ENCODE data around the gene S1PR1. TPM values are rescaled to one million over a fixed set of nuclear protein-coding genes. Genes with fewer than 3 reads are reported as not detected.

Gene S1PR1
- polyA plus RNA-seq, 3 donors = 0.36 to 0.64 (median 0.43) TPM

DNA sequence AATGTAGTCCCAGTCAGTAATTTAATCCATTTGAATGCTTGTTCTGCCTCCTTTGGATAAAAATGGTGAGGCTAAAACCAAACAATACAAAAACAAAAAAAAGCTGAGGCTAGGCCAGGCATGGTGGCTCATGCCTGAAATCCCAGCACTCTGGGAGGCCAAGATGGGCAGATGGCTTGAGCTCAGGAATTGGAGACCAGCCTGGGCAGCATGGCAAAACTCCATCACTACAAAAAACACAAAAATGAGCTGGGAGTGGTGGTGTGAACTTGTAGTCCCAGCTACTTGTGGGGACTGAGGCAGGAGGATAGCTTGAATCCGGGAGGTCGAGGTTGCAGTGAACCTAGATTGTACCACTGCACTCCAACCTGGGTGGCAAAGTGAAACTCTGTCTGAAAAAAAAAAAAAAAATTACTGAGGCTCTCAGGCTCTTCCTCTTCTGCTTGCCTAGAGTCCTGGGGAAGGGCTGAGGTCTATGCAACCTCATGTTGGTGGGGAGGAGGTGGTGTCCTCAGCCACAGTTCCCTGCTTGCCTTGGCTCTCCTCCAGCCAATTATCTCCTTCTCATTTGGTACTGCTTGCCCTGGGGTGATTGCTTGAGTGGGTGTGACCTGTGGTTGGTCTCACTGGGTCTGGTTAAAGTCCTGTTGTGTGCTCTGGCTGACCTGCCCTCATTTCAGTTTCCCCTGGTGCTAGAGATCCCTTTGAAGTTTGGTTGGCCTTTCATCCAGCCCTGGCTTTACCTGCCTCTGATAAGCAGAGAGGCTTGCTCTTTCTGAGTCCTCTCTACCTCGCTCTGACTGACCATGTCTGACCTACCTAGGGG is 20.9 kb downstream of the S1PR1 start:
- Mint-ChIP-seq H3K36me3 (no peaks in the 10 kb centered on the region), H3K27ac (peak overlapping the region; percentile 85 to 93 (median 90)), H3K27me3 (ENCODE audit: low read depth in 3 of 3) (peaks cover 0 to 2% (median 0%) of the 10 kb centered on the region in 3 donors), H3K9me3 (no peaks in the 10 kb centered on the region), H3K4me1 (peaks cover 51% of the 10 kb centered on the region), H3K4me3 (peak overlapping the region; percentile 45 to 69)
- TF ChIP-seq, protein P1, sequence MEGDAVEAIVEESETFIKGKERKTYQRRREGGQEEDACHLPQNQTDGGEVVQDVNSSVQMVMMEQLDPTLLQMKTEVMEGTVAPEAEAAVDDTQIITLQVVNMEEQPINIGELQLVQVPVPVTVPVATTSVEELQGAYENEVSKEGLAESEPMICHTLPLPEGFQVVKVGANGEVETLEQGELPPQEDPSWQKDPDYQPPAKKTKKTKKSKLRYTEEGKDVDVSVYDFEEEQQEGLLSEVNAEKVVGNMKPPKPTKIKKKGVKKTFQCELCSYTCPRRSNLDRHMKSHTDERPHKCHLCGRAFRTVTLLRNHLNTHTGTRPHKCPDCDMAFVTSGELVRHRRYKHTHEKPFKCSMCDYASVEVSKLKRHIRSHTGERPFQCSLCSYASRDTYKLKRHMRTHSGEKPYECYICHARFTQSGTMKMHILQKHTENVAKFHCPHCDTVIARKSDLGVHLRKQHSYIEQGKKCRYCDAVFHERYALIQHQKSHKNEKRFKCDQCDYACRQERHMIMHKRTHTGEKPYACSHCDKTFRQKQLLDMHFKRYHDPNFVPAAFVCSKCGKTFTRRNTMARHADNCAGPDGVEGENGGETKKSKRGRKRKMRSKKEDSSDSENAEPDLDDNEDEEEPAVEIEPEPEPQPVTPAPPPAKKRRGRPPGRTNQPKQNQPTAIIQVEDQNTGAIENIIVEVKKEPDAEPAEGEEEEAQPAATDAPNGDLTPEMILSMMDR (IDR thresholded peaks at IDR 0.05) = no peak
- peak; percentile 73 to 79 (median 76) for DNase-seq
- no peak overlapping the region for H3K9ac ChIP-seq (ENCODE audit: insufficient read depth, low read length, poor library complexity, severe bottlenecking)
- H3K4me2 ChIP-seq (replicated peaks; ENCODE audit: extremely low read depth, low read length, poor library complexity, severe bottlenecking) = peak overlapping the region; percentile 47
- peaks cover 54 to 58% of the 10 kb centered on the region in 2 donors for H3K4me1 ChIP-seq (ENCODE audit: control insufficient read depth in 1 of 2, insufficient read depth in 2 of 2, low read length in 2 of 2)
- H3K4me3 ChIP-seq (replicated peaks in 1 of 3; ENCODE audit: low read depth in 2 of 3, low read length in 3 of 3) = peak overlapping the region in 1 of 3 experiments; percentile 21
- H3K36me3 ChIP-seq (replicated peaks in 1 of 2; ENCODE audit: control insufficient read depth in 1 of 2, insufficient read depth in 2 of 2, low read length in 2 of 2) = no peaks in the 10 kb centered on the region
- 6% methylated on average over 2 of the region's 3 CpGs for WGBS (ENCODE audit: insufficient coverage)
- peak overlapping the region; percentile 53 to 71 for H3K27ac ChIP-seq (ENCODE audit: low read depth in 1 of 2, low read length in 2 of 2)
- H4K20me1 ChIP-seq (ENCODE audit: insufficient read depth, low read length) = no peaks in the 10 kb centered on the region
- no peaks in the 10 kb centered on the region for H3K27me3 ChIP-seq (ENCODE audit: control insufficient read depth in 2 of 2, insufficient read depth in 2 of 2, low read length in 2 of 2)
- intact Hi-C loops (cut with micrococcal nuclease) = no loop called here
- peak overlapping the region; percentile 3 for H2AFZ ChIP-seq (ENCODE audit: insufficient read depth, low read depth, low read length, poor library complexity, severe bottlenecking)
- no peaks in the 10 kb centered on the region for H3K9me3 ChIP-seq (replicated peaks in 1 of 2; ENCODE audit: control insufficient read depth in 1 of 2, insufficient read depth in 1 of 2, low read length in 2 of 2)
- no peaks in the 10 kb centered on the region for H3K79me2 ChIP-seq (ENCODE audit: insufficient read depth, low read length)

DNA sequence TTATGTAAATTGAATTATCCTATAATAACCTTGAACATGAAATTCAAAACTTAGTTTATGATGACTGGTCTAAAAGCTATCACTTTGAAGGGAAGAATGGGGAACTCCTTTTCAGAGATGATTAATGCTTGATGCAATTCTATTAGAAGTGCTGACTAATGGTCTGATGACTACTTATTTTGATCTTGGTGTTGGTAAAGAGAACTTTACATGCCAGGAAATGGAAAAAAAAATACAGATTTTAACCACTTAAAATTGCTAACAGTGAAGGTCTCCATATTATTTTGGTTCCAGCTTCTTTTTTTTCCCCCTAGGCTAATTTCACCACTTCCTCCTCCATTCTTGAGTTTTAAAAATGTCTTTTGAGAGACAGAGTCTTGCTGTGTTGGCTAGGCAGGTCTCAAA is 22.9 kb downstream of the S1PR1 start:
- H3K4me3 Mint-ChIP-seq = peak overlapping the region in 1 of 2 donors; percentile 80
- Histone ChIP-seq H3K4me1 (ENCODE audit: control insufficient read depth in 1 of 2, insufficient read depth in 2 of 2, low read length in 2 of 2) (peaks cover 72 to 78% of the 10 kb centered on the region in 2 donors), H3K36me3 (replicated peaks in 1 of 2; ENCODE audit: control insufficient read depth in 1 of 2, insufficient read depth in 2 of 2, low read length in 2 of 2) (no peaks in the 10 kb centered on the region), H3K4me2 (replicated peaks; ENCODE audit: extremely low read depth, low read length, poor library complexity, severe bottlenecking) (peak overlapping the region; percentile 40), H3K4me3 (replicated peaks in 1 of 3; ENCODE audit: low read depth in 2 of 3, low read length in 3 of 3) (peak overlapping the region in 1 of 3 experiments; percentile 29), H4K20me1 (ENCODE audit: insufficient read depth, low read length) (no peaks in the 10 kb centered on the region), H3K27ac (ENCODE audit: low read depth in 1 of 2, low read length in 2 of 2) (peak overlapping the region; percentile 84 to 90), H3K9ac (ENCODE audit: insufficient read depth, low read length, poor library complexity, severe bottlenecking) (no peak overlapping the region), H3K27me3 (ENCODE audit: control insufficient read depth in 2 of 2, insufficient read depth in 2 of 2, low read length in 2 of 2) (no peaks in the 10 kb centered on the region), H3K9me3 (replicated peaks in 1 of 2; ENCODE audit: control insufficient read depth in 1 of 2, insufficient read depth in 1 of 2, low read length in 2 of 2) (no peaks in the 10 kb centered on the region), H2AFZ (ENCODE audit: insufficient read depth, low read depth, low read length, poor library complexity, severe bottlenecking) (no peak overlapping the region), H3K79me2 (ENCODE audit: insufficient read depth, low read length) (no peaks in the 10 kb centered on the region)
- H3K4me1 Mint-ChIP-seq = peaks cover 67% of the 10 kb centered on the region
- H3K36me3 Mint-ChIP-seq = no peaks in the 10 kb centered on the region
- peak overlapping the region; percentile 91 to 99 (median 94) for H3K27ac Mint-ChIP-seq
- H3K9me3 Mint-ChIP-seq = no peaks in the 10 kb centered on the region
- DNase-seq = peak; percentile 78 to 97 (median 90)
- peaks cover 0 to 2% (median 0%) of the 10 kb centered on the region in 3 donors for H3K27me3 Mint-ChIP-seq (ENCODE audit: low read depth in 3 of 3)
- TF ChIP-seq, protein P1 (IDR thresholded peaks at IDR 0.05) = no peak
- intact Hi-C loops (cut with micrococcal nuclease) = no loop called here
